Testis (tissue), 3 donors: ENCODE measurements around the gene DLEC1. TPM values are rescaled to one million over a fixed set of nuclear protein-coding genes. Genes with fewer than 3 reads are reported as not detected.

Source experiments
- DNase-seq: peaks from one replicate; pipeline ENCODE4 v3.0.0-alpha.2; 2019
- H3K27ac ChIP-seq, 2 donors: fragments of 200-600 bp; sonication (generic); one replicate each; pipeline ENCODE4 v1.5.1; 2019
- H3K27me3 ChIP-seq: fragments of 200-600 bp; sonication (generic); one replicate; pipeline ENCODE4 v1.5.1; 2019
- H3K36me3 ChIP-seq: fragments of 200-600 bp; sonication (generic); one replicate; pipeline ENCODE4 v1.5.1; 2017; ENCODE audit warnings: low read depth; ENCODE audit errors: missing control alignments
- H3K4me1 ChIP-seq: fragments of 200-600 bp; sonication (generic); one replicate; pipeline ENCODE4 v1.5.1; 2019
- H3K4me3 ChIP-seq, 2 donors: fragments of 200-600 bp; sonication (generic); one replicate each; pipeline ENCODE4 v1.5.1; 2017 to 2019
- H3K9me3 ChIP-seq: fragments of 200-600 bp; sonication (generic); one replicate; pipeline ENCODE4 v1.5.1; 2017
- POLR2A ChIP-seq: fragments of 450-650 bp; IDR thresholded peaks from one replicate; pipeline ENCODE4 v1.6.1; 2017; ENCODE audit warnings: antibody characterized with exemption, mild to moderate bottlenecking, moderate library complexity
- WGBS, 2 donors: methylation state at CpG; one replicate each; pipeline ENCODE4 v1.1.5; 2018; 5-methylcytosine and 5-hydroxymethylcytosine counted together
- intact Hi-C: fragments of 100-400 bp; cut with DNase I; formaldehyde crosslinking; loops from one replicate; pipeline ENCODE4 v1.15.1; 2023; ENCODE audit warnings: low total_unique reads
- polyA plus RNA-seq: library from polyadenylated mRNA; stranded (reverse); fragments of 350-450 nt; fragmentation: Illumina TruSeq; extraction: RNeasy Lipid Tissue Mini Kit (QIAGEN cat#74804); gene quantifications from one replicate; pipeline ENCODE4 v1.2.3, GENCODE V29; 2014; ENCODE audit warnings: low read depth, low replicate concordance; ENCODE audit not compliant: insufficient read depth
- total RNA-seq, 2 donors: library from RNA; depleted of rRNA; stranded (reverse); fragments of >200 nt; gene quantifications; one replicate each; pipeline ENCODE4 v1.2.3, GENCODE V29; 2016
- TF ChIP-seq, protein P1 (sequence below), 3 experiments: fragments of 450-650 bp in 2 of 3; fragments of 200-600 bp in 1 of 3; sonication (generic) in 1 of 3; IDR thresholded peaks; one replicate each; pipeline ENCODE4 v1.5.1; 2016 to 2019; ENCODE audit warnings: antibody characterized with exemption in 3 of 3, mild to moderate bottlenecking in 2 of 3, moderate library complexity in 1 of 3

DLEC1 gene
- total and polyA plus RNA-seq, 3 donors from 2014 or later: 32.3 to 40.8 (median 36.9) TPM

DNA sequence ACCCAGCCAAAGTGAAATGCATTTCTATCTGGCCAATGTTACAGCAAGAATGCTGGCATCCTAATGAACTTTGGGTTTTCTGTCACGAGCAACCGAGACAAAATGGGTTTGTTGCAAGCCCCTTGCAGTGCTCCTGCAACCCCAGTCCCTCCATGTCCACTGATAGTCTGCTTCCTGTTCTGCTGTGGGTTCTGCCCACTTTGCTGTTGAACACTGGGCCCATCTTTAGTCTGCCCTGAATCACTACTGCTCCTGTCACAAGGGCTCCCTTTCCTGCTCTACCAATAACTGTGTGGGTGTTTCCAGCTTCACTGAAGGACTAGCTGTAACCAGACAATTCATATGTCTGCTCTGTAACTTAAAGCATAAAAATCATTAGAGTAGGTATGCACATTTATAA is 113.6 kb downstream of the DLEC1 start:
- Histone ChIP-seq H3K4me3 (no peak overlapping the region), H3K9me3 (no peaks in the 10 kb centered on the region), H3K4me1 (no peaks in the 10 kb centered on the region), H3K36me3 (no peaks in the 10 kb centered on the region), H3K27ac (no peak overlapping the region), H3K27me3 (no peaks in the 10 kb centered on the region)
- 87 to 95% methylated on average over 2 of the region's 2 CpGs for WGBS, 2 donors
- no peak for DNase-seq
- TF ChIP-seq, protein P1, sequence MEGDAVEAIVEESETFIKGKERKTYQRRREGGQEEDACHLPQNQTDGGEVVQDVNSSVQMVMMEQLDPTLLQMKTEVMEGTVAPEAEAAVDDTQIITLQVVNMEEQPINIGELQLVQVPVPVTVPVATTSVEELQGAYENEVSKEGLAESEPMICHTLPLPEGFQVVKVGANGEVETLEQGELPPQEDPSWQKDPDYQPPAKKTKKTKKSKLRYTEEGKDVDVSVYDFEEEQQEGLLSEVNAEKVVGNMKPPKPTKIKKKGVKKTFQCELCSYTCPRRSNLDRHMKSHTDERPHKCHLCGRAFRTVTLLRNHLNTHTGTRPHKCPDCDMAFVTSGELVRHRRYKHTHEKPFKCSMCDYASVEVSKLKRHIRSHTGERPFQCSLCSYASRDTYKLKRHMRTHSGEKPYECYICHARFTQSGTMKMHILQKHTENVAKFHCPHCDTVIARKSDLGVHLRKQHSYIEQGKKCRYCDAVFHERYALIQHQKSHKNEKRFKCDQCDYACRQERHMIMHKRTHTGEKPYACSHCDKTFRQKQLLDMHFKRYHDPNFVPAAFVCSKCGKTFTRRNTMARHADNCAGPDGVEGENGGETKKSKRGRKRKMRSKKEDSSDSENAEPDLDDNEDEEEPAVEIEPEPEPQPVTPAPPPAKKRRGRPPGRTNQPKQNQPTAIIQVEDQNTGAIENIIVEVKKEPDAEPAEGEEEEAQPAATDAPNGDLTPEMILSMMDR (IDR thresholded peaks at IDR 0.05): no peak
- TF ChIP-seq POLR2A: no peak
- intact Hi-C loops: no loop called here

DNA sequence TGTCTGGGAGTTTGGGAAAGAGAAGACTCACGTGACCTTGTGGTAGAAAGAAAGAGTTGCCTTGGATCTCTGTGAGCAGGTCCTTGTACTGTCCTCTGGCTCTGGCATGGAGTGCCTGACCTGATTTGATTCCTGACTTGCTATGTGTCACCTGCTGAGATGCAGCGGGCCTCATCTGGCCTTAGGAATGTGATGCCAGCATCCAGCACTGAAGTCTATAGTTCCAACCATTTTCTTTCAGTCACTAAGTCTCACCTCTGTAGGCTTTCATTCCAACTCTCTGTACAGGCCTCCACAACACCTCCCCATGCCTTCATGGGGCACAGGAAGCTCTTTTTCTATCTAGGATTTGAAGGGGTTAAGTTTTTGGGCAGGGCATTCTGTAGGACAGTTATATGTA is 114.2 kb downstream of the DLEC1 start:
- Histone ChIP-seq H3K4me1 (no peaks in the 10 kb centered on the region), H3K4me3 (no peak overlapping the region), H3K36me3 (no peaks in the 10 kb centered on the region), H3K9me3 (no peaks in the 10 kb centered on the region), H3K27ac (no peak overlapping the region), H3K27me3 (no peaks in the 10 kb centered on the region)
- intact Hi-C loops: no loop called here
- no peak for DNase-seq
- WGBS, 2 donors: 86 to 100% methylated on average over 1 to 2 of the region's 2 CpGs
- TF ChIP-seq POLR2A: no peak
- TF ChIP-seq, protein P1 (IDR thresholded peaks at IDR 0.05): no peak

DNA sequence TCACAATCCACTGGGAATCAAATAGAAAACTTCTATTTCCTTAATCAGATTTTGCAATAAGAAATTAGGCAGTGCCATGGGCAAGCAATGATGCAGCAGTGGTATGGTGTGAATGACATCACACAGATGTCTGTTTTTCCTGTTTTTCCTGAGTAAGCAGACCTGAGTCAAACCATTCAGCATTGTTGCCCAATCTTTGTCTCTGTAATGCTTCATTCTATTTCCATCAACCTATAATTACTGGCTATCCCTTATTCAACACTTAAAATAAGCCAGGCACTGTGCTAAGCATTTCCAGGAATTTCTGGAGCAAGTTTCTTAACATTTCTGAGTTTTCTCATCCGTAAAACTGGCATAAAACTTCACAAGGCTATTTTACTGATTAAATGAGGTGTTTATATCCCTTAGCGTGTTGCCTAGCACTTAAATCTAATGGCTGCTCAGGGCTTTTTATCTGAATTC is 115.1 kb downstream of the DLEC1 start:
- H3K4me3 ChIP-seq: no peak overlapping the region
- H3K4me1 ChIP-seq: no peaks in the 10 kb centered on the region
- no peaks in the 10 kb centered on the region for H3K36me3 ChIP-seq
- 82 to 90% methylated on average over 2 of the region's 2 CpGs for WGBS, 2 donors
- no peaks in the 10 kb centered on the region for H3K27me3 ChIP-seq
- no peak overlapping the region for H3K27ac ChIP-seq
- intact Hi-C loops: no loop called here
- no peak for TF ChIP-seq POLR2A
- TF ChIP-seq, protein P1 (IDR thresholded peaks at IDR 0.05): no peak
- DNase-seq: no peak
- H3K9me3 ChIP-seq: no peaks in the 10 kb centered on the region

DNA sequence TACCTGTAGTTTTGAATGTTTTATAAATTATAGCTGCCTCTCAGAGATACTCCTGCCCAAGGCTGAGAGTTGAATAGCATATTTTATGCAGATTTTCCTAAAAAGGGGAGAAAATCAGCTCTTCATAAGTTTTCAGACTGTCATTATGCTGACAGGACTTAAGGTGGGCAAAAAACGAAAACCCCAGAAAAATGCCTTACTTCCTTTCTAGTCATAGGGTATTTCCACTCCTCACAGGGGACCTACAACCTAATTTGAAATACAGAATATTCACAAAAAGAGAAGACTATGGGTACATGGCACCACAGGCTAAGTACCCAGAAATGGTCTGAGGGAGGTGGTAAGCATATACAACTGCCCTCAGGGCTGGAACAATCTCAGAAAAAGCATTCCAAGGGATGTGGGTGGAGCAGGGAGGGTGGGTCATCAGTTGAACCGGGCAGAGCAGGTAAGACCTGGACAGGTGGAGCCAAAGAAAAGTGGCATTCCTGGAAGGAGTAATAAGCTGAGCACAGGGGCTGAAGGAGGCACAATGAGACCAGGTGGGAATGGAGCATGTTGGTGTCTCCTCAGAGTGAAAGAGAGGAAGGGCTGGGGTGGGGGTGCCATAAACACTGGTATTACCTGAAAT is 115.7 kb downstream of the DLEC1 start:
- no peaks in the 10 kb centered on the region for H3K36me3 ChIP-seq
- DNase-seq: no peak
- H3K27ac ChIP-seq: no peak overlapping the region
- TF ChIP-seq, protein P1 (IDR thresholded peaks at IDR 0.05): no peak
- TF ChIP-seq POLR2A: no peak
- 65 to 75% methylated on average over 2 of the region's 2 CpGs for whole genome bisulfite sequencing, 2 donors
- no peak overlapping the region for H3K4me3 ChIP-seq
- no peaks in the 10 kb centered on the region for H3K27me3 ChIP-seq
- H3K4me1 ChIP-seq: no peaks in the 10 kb centered on the region
- intact Hi-C loops: no loop called here
- H3K9me3 ChIP-seq: no peaks in the 10 kb centered on the region

DNA sequence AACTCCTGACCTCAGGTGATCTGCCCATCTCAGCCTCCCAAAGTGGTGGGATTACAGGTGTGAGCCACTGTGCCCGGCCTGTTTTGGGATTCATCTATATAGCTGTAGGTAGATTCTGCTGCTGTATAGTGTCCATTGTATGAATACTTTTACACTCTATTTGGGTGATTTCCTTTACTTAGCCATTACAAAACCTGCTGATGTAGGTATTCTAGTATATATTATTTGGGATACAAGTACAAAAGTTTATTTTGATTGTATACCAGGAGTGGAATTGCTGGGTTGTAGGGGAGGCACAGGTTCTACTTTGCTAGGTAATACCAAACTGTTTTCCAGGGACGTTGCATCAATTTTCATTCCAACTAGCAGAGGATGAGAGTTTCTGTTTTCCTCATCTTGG is 116.8 kb downstream of the DLEC1 start:
- TF ChIP-seq, protein P1 (IDR thresholded peaks at IDR 0.05): no peak
- TF ChIP-seq POLR2A: no peak
- intact Hi-C loops: no loop called here
- DNase-seq: no peak
- H3K9me3 ChIP-seq: no peaks in the 10 kb centered on the region
- no peaks in the 10 kb centered on the region for H3K36me3 ChIP-seq
- H3K4me1 ChIP-seq: no peaks in the 10 kb centered on the region
- WGBS, 2 donors: 92 to 95% methylated on average over 2 of the region's 2 CpGs
- H3K27ac ChIP-seq: no peak overlapping the region
- H3K27me3 ChIP-seq: no peaks in the 10 kb centered on the region
- H3K4me3 ChIP-seq: no peak overlapping the region
